GM19035 (cell line): ENCODE results near the gene VIPR2.

ENCODE experiments used
- ATAC-seq: cut with Tn5 transposase; IDR thresholded peaks from one replicate; pipeline ENCODE4 v1.9.1; 2021; ENCODE audit not compliant: unreplicated experiment

Gene VIPR2

DNA sequence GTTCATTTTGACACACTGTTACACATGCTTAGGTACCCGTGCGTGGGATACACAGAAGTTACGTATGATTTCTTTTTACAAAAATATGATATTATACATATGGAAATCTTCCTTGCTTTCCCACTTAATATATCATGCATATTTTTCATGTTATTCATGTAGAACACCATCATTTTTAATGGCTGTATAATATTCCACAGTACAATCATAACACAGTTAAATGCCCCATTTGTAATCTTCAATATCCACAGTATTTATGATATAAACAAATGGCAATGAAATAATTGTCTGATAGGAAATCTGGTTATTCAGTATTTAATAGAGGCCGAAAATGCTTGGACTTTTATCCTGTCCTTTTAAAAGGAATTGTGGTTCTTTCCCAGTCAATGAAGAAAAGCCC is 23.2 kb downstream of the VIPR2 start:
- no peak for ATAC-seq

DNA sequence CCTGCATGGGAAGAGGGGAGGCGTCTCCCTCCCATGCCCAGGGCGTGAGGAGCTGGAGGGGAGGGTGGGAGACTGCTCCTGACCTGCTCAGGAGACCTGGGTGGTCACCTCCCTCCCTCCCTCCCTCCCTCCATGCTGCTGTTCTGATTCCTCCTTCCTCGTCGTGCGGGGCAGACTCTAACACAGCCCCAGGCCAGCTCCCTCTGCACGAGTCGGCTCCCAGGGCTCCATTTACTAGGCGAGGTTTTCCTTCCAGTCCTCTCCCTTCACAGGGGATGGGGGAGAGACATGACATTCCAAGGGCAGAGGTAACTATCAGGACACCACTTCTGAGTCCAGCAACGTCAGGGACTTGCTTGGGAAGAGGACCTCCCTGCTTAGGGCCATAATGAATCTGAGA is 23.6 kb downstream of the VIPR2 start:
- no peak for ATAC-seq

- ATAC-seq: no peak
Observed at GRCh38 chr7:159120540-159120919, 24.1 kb downstream of the VIPR2 start.

GRCh38 chr7:159119851-159120539 is 24.7 kb downstream of the VIPR2 start:
- ATAC-seq: no peak

- no peak for ATAC-seq
Observed at GRCh38 chr7:159119026-159119741, 25.5 kb downstream of the VIPR2 start.

GRCh38 chr7:159118623-159119022 is 26.0 kb downstream of the VIPR2 start:
- no peak for ATAC-seq

DNA sequence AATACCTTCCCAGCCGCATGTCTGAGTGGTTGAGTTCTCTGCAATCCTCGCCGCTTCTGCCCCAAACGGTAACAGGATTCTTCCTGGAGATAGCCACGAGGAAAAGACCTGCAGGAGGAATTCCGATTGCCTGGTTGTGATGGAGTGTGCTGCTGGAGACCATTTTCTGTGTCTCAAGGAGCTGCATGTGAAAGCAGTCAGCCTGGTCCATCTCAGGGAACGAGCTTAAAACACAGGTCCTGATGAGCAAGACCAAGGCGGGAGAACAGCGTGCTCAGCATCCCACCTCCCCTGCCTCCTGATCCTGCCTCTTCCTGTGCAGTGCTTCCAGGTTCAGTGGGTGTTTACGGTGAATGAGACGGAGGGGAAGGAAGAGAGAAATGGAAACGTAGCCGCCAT is 26.5 kb downstream of the VIPR2 start:
- ATAC-seq: no peak

DNA sequence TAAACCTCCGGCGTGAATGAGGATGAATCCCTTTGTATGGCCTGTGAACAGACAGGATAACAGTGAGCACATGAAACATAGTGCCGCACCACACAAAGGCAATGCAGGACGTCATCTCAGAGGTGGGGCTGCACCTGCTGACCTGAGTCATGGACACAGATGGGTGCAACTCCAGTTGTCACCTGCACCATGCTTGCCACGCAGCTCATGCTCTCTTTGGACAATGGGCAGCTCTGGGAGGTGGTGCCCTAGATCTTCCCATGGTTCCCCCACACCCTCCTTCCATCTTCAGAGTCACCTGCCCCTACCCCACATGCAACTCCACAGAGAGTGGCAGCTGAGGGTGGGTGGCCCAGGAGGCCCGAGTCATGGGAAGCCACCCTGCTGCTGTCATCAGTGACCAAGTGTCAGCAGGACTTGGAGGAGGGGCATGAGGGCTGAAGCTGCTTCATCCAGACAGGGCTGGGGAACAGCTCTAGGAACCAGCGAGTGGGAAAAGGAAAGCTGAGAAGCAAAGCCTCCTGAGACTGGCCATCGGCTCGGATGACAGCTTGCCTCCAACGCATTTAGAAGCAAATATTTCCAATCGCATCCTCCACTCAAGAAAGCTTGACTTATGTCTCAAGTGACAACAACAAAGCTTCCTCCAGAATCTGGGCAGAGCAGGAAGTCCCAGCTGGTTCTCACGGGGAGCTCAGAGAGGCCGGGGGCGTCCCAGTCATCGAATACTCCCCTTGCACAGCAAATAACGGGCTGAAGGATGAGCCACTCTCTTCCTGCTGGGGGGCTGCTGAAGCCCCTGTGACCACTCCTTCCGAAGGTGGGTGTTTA is 27.1 kb downstream of the VIPR2 start:
- ATAC-seq: no peak

GRCh38 chr7:159116581-159117339 is 27.9 kb downstream of the VIPR2 start:
- ATAC-seq: no peak

- ATAC-seq: no peak
Observed at GRCh38 chr7:159115601-159116501, 28.8 kb downstream of the VIPR2 start.

DNA sequence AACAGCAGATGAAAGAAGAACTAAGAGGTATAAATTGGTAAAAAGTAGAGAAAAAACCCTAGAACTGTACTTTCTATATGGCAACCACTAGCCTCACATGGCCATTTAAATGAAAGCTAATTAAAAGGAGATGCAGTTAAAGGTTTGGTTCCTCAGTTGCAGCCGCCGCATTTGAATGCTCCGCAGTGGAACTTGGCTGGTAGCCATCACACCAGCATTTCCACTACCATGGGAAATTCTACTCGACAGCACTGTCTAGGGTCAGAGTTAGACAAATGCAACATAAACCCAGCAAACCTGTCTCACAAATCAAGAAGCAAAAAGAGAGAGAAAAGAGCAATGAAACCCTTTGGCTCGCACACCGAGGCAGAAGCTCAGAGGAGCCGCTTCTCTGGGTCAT is 29.7 kb downstream of the VIPR2 start:
- no peak for ATAC-seq

- ATAC-seq: no peak
Observed at GRCh38 chr7:159114096-159114495, 30.6 kb downstream of the VIPR2 start.

DNA sequence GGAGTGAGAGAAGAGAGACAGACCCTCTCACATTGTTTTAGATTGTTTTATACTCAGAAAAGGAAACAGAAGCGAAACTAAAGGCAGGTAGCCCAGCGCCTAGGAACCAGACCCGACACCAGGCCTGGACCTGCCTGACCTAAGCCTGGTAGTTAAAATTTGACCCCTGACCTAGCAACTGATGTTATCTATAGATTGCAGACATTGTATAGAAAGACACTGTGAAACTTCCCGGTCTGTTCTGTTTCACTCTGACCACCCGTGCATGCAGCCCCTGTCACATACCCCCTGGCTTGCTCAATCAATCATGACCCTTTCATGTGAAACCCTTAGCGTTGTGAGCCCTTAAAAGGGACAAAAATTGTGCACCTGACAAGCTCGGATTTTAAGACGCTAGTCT is 31.6 kb downstream of the VIPR2 start:
- no peak for ATAC-seq

GRCh38 chr7:159112136-159113011 is 32.3 kb downstream of the VIPR2 start:
- no peak for ATAC-seq

- ATAC-seq: no peak
Observed at GRCh38 chr7:159109653-159110035, 35.0 kb downstream of the VIPR2 start.

DNA sequence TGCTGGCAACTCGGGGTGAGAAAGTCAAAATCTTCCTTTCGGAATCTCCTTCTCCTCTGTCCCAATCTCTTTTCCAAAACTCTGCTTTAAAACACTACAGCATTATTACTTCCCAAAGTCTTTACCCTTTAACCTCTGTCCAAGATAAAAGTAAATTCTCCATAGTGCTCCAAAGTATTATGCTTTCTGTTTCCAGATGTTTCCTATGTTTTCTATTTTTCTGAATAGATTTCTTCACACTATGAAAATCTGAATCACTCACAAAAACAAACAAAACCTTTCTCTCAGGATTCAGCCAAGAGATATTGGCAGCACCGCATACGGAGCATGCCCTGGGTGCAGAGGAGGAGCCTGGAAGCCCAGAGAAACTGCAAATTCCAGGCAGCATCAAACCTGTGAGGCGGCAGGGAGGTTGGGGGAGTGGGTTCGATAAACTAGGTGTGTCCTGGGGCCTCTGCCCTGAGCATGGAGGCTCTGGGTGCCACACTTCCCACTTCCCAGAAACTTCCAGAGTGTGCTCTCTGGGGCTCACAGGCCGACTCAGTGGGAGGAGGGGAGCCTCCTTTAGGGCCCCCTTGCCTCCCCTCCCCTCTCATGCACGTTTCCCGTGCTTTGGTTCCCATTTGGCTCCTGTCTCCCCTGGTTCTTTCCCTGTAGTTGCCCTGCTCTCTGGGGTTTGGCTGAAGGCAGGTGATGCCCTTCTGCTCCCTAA is 35.6 kb downstream of the VIPR2 start:
- no peak for ATAC-seq

DNA sequence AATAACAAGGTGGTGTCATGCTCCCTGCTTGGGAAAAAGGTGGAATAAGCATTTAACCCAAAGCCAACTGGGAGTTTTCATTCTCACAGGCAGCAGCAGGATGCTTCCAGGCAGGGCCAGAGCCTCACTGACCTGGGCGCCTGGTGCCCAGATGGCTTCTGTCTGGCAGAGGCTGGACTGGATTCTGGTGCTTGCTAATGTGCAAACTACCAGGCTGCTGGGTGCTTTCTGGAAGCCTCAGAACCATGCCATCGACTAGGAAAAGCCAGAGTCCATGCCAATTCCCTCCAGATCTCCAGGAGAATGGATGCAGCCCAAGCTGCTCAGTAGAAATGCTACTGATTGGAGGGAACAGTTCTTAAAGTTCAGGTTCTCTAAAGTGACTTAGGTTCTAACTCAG is 36.2 kb downstream of the VIPR2 start:
- ATAC-seq: no peak

DNA sequence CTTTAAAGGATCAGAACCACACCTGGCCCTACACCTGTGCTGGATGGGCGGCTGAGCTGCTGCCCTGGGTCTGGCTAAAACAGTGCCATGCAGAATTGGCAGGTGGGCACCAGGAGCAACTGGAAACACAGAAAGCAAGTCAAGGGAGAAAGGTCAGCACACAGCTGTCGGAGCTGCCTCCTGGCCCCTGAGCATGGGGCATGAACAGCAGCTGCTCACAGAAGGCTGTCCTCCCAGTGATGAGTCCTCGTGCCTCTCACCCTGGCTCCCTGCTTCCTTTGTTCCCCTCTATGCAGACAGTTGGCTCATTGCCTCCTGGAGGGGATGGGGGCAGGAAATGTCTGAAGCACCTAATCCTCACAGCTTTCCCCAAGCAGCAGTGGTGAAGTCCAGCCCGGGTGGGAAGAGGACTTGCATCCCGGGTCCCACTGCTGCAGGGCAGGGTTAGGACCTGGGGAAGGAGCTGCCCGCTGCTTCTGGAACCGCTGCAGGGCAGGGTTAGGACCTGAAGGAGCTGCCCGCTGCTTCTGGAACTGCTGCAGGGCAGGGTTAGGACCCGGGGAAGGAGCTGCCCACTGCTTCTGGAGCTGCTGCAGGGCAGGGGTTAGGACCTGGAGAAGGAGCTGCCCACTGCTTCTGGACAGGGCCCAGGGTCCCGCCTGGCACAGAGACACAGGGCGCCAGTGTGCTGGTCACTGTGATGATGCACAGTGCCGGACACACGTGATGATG is 37.3 kb downstream of the VIPR2 start:
- no peak for ATAC-seq
